ENCODE measurements around the gene CD48. TPM values are rescaled to one million over a fixed set of nuclear protein-coding genes. Genes with fewer than 3 reads are reported as not detected.

CD48 gene
- polyA plus RNA-seq, 1 of the 3 experiments (the other 2 are of a cell fraction) = not detected

- CTCF ChIA-PET = no interaction called here
- Histone ChIP-seq H3K9me2 (no peaks in the 10 kb centered on the region), H4K20me1 (ENCODE audit: insufficient read depth) (no peaks in the 10 kb centered on the region), H3K27me3 (ENCODE audit: insufficient read depth) (no peaks in the 10 kb centered on the region; the same call in 1 of the 2 replicates), H3K36me3 (replicated peaks in 1 of 2; ENCODE audit: control insufficient read depth in 1 of 2, insufficient read depth in 2 of 2, low read length in 1 of 2) (no peaks in the 10 kb centered on the region), H3K9ac (no peak overlapping the region), H3K4me1 (ENCODE audit: control insufficient read depth in 1 of 2, insufficient read depth in 2 of 2, low read depth in 1 of 2, low read length in 1 of 2) (no peaks in the 10 kb centered on the region), H3K9me3 (no peaks in the 10 kb centered on the region), H2AFZ (ENCODE audit: low read depth) (no peak overlapping the region), H3K27ac (ENCODE audit: low read depth in 2 of 2, low read length in 1 of 2) (no peak overlapping the region), H3F3A (replicated peaks; ENCODE audit: insufficient read depth) (no peaks in the 10 kb centered on the region), H3K4me3 (ENCODE audit: low read depth in 2 of 2, low read length in 1 of 2) (no peak overlapping the region), H3K4me2 (no peak overlapping the region), H3K79me2 (ENCODE audit: insufficient read depth) (no peaks in the 10 kb centered on the region)
- POLR2A ChIA-PET = no interaction called here
- TF ChIP-seq TEAD4 (IDR thresholded peaks at IDR 0.05; ENCODE audit: borderline replicate concordance, insufficient read depth) (no peak), POLR2AphosphoS5 (IDR thresholded peaks at IDR 0.05; ENCODE audit: low read depth, low read length) (no peak), NRF1 (IDR thresholded peaks at IDR 0.05; ENCODE audit: low read depth, low read length) (no peak), USF2 (IDR thresholded peaks at IDR 0.05; ENCODE audit: borderline replicate concordance, low read depth, low read length) (no peak), TAF1 (IDR thresholded peaks at IDR 0.05; ENCODE audit: borderline replicate concordance, low read depth, low read length) (no peak), RAD21 (IDR thresholded peaks at IDR 0.05; ENCODE audit: low read length) (no peak), FOXM1 (IDR thresholded peaks at IDR 0.05; ENCODE audit: low read depth) (no peak), FOSL2 (IDR thresholded peaks at IDR 0.05; ENCODE audit: borderline replicate concordance, low read depth) (no peak), GABPA (IDR thresholded peaks at IDR 0.05; ENCODE audit: low read depth) (no peak), SMC3 (IDR thresholded peaks at IDR 0.05; ENCODE audit: low read depth, low read length) (no peak), REST (IDR thresholded peaks at IDR 0.05; ENCODE audit: low read depth, low read length) (no peak), USF1 (IDR thresholded peaks at IDR 0.05; ENCODE audit: borderline replicate concordance, low read depth) (no peak), FOXJ3 (CRISPR knock-in tag; IDR thresholded peaks at IDR 0.05) (no peak), RFX5 (IDR thresholded peaks at IDR 0.05; ENCODE audit: low read length) (no peak), IRF3 (IDR thresholded peaks at IDR 0.05; ENCODE audit: low read depth, low read length) (no peak), MXI1 (IDR thresholded peaks at IDR 0.05; ENCODE audit: low read depth, low read length) (no peak)
- no peak for DNase-seq
- 6% methylated on average over 8 of the region's 8 CpGs for WGBS (ENCODE audit: low lambda C conversion rate)
These were observed 70.0 kb downstream of the CD48 start for GRCh38 chr1:160641323-160642280.
